ENCODE measurements around the gene A1BG. TPM values are rescaled to one million over a fixed set of nuclear protein-coding genes. Genes with fewer than 3 reads are reported as not detected.

A1BG gene
- total and polyA plus RNA-seq, 7 donors = 1.6 to 12.0 (median 5.2) TPM

- H3K4me3 ChIP-seq = no peak overlapping the region
- no peaks in the 10 kb centered on the region for H3K4me1 ChIP-seq
- no peaks in the 10 kb centered on the region for H3K27me3 ChIP-seq (ENCODE audit: insufficient read depth in 3 of 3, low read length in 2 of 3)
- 76 to 84% (median 83%) methylated on average over 54 to 68 of the region's 68 CpGs for WGBS, 3 donors
- ATAC-seq (no peak), DNase-seq (peak in 1 of 2 donors; percentile 45)
- TF ChIP-seq CTCF (IDR thresholded peaks at IDR 0.05) = no peak
- intact Hi-C loops (cut with DNase I) = no loop called here
- H3K27ac ChIP-seq = no peak overlapping the region
- H3K9me3 ChIP-seq = no peaks in the 10 kb centered on the region
- peaks cover 0 to 5% of the 10 kb centered on the region in 2 donors for H3K36me3 ChIP-seq (ENCODE audit: insufficient read depth in 1 of 2, low read depth in 1 of 2)
Measured at GRCh38 chr19:58368561-58369360, 15.5 kb upstream of the A1BG start.

- intact Hi-C loops (cut with DNase I) = no loop called here
- Histone ChIP-seq H3K36me3 (ENCODE audit: insufficient read depth in 1 of 2, low read depth in 1 of 2) (peaks cover 0 to 5% of the 10 kb centered on the region in 2 donors), H3K4me1 (no peaks in the 10 kb centered on the region), H3K4me3 (no peak overlapping the region), H3K27me3 (ENCODE audit: insufficient read depth in 3 of 3, low read length in 2 of 3) (no peaks in the 10 kb centered on the region), H3K9me3 (no peaks in the 10 kb centered on the region), H3K27ac (no peak overlapping the region)
- DNase-seq (peak in 1 of 2 donors; percentile 36), ATAC-seq (no peak)
- WGBS, 3 donors = 52 to 59% (median 56%) methylated on average over 102 to 106 of the region's 106 CpGs
- TF ChIP-seq CTCF (IDR thresholded peaks at IDR 0.05) = no peak
Measured at GRCh38 chr19:58367698-58368454, 14.6 kb upstream of the A1BG start.

GRCh38 chr19:58366585-58367430, 13.5 kb upstream of the A1BG start:
- intact Hi-C loops (cut with DNase I) = no loop called here
- Histone ChIP-seq H3K4me1 (peaks cover under 1% of the 10 kb centered on the region), H3K4me3 (no peak overlapping the region), H3K27me3 (ENCODE audit: insufficient read depth in 3 of 3, low read length in 2 of 3) (no peaks in the 10 kb centered on the region), H3K36me3 (ENCODE audit: insufficient read depth in 1 of 2, low read depth in 1 of 2) (peaks cover 0 to 5% of the 10 kb centered on the region in 2 donors), H3K9me3 (no peaks in the 10 kb centered on the region), H3K27ac (no peak overlapping the region)
- 88 to 89% (median 89%) methylated on average over 32 of the region's 32 CpGs for WGBS, 3 donors
- ATAC-seq (no peak), DNase-seq (no peak)
- no peak for TF ChIP-seq CTCF (IDR thresholded peaks at IDR 0.05)

GRCh38 chr19:58364146-58364545, 10.9 kb upstream of the A1BG start:
- Histone ChIP-seq H3K36me3 (ENCODE audit: insufficient read depth in 1 of 2, low read depth in 1 of 2) (peaks cover 0 to 5% of the 10 kb centered on the region in 2 donors), H3K27me3 (ENCODE audit: insufficient read depth in 3 of 3, low read length in 2 of 3) (no peaks in the 10 kb centered on the region), H3K4me3 (no peak overlapping the region), H3K9me3 (no peaks in the 10 kb centered on the region), H3K27ac (no peak overlapping the region), H3K4me1 (peaks cover 5% of the 10 kb centered on the region)
- TF ChIP-seq CTCF (IDR thresholded peaks at IDR 0.05) = no peak
- intact Hi-C loops (cut with DNase I) = loop anchor here in 1 of 2 donors (5.0 kb wide), 2 partner anchors 37 to 57 kb away; partner anchors contain the start of genes ERVK3-1 and ZSCAN22
- ATAC-seq = no peak
- WGBS, 3 donors = 77 to 84% (median 84%) methylated on average over 5 of the region's 5 CpGs
- DNase-seq = no peak

Measured in psoas muscle (tissue), 8 donors.